ENCODE data around the gene RAB3D. TPM values are rescaled to one million over a fixed set of nuclear protein-coding genes. Genes with fewer than 3 reads are reported as not detected.

RAB3D gene
- total RNA-seq, 2 experiments from 2014 or later, result 1.2 to 2.2 TPM

DNA sequence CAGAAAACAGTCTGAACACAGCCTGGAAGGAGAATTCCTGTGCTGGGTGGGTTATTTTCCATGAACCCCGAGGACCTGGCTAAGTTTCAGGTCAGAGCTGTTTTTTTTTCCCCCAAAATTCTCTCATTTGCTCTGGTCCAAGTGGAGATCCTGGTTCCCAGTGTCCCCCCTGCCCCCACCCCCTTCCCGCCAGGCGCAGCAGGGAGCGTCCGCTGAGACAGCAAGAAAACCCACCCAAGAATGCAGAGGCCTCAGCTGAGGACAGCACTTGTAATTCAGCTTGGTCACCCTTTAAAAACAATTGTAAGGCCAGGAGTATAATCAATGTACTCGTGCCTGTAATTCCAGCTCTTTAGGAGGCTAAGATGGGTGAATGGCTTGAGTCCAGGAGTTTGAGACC lies 54.9 kb downstream of the RAB3D start:
- no peaks in the 10 kb centered on the region for H3K36me3 Mint-ChIP-seq (ENCODE audit: low read depth)
- peaks cover 22 to 25% of the 10 kb centered on the region in 2 experiments for H3K27me3 ChIP-seq (ENCODE audit: control insufficient read depth in 1 of 2, insufficient read depth in 2 of 2, low read length in 2 of 2)
- POLR2A ChIA-PET, result no interaction called here
- CTCF ChIA-PET, result no interaction called here
- H3K9me3 Mint-ChIP-seq, result no peaks in the 10 kb centered on the region
- no peak overlapping the region for H3K27ac ChIP-seq (ENCODE audit: low read depth in 1 of 2, low read length in 2 of 2)
- intact Hi-C loops (cut with DNase I, micrococcal nuclease), result no loop called here
- no peak overlapping the region for H3K27ac Mint-ChIP-seq
- TF ChIP-seq, protein P1, sequence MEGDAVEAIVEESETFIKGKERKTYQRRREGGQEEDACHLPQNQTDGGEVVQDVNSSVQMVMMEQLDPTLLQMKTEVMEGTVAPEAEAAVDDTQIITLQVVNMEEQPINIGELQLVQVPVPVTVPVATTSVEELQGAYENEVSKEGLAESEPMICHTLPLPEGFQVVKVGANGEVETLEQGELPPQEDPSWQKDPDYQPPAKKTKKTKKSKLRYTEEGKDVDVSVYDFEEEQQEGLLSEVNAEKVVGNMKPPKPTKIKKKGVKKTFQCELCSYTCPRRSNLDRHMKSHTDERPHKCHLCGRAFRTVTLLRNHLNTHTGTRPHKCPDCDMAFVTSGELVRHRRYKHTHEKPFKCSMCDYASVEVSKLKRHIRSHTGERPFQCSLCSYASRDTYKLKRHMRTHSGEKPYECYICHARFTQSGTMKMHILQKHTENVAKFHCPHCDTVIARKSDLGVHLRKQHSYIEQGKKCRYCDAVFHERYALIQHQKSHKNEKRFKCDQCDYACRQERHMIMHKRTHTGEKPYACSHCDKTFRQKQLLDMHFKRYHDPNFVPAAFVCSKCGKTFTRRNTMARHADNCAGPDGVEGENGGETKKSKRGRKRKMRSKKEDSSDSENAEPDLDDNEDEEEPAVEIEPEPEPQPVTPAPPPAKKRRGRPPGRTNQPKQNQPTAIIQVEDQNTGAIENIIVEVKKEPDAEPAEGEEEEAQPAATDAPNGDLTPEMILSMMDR (IDR thresholded peaks at IDR 0.05), result no peak
- H3K9me3 ChIP-seq (ENCODE audit: control insufficient read depth in 1 of 2, insufficient read depth in 1 of 2, low read length in 2 of 2), result peaks cover 4 to 16% of the 10 kb centered on the region in 2 experiments
- peaks cover 13% of the 10 kb centered on the region for H3K4me1 ChIP-seq (ENCODE audit: insufficient read depth, low read length)
- peaks cover 58% of the 10 kb centered on the region for H3K27me3 Mint-ChIP-seq
- no peak for ATAC-seq (ENCODE audit: poor library complexity)
- H3K4me1 Mint-ChIP-seq (ENCODE audit: low read depth), result peaks cover 12% of the 10 kb centered on the region
- H3K4me3 Mint-ChIP-seq, result no peak overlapping the region
- DNase-seq, result no peak
- H3K4me3 ChIP-seq (ENCODE audit: low read length), result no peak overlapping the region
- no peaks in the 10 kb centered on the region for H3K36me3 ChIP-seq (ENCODE audit: insufficient read depth, low read length)

DNA sequence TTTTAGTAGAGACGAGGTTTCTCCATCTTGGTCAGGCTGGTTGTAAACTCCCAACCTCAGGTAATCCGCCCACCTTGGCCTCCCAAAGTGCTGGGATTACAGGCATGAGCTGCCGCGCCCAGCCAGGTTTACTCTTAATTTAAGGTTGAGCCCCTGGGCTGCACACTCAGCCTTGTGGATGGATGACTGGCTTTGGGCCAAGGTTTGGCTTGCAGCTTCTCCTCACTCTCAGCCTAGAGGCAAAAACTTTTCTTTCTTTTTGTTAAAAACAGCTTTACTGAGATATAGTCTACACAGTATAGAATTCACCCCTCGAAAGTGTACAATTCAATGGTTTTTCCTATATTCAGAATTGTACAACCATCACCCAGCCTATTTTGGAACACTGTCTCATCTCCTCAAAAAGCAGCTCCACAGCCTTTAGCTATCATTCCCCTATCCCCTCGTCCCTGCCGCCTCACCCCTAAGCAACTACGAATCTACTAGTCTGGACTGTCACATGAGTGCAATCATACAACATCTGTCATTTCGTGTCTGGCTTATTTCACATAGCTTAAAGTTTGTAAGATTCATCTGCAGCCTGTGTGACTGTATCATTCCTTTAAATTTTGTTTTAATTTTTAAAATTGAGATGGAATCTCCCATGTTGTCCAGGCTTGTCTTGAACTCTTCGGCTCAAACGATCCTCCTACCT lies 58.0 kb downstream of the RAB3D start:
- ATAC-seq (ENCODE audit: poor library complexity) (no peak), DNase-seq (no peak)
- H3K4me1 Mint-ChIP-seq (ENCODE audit: low read depth), result peaks cover 15% of the 10 kb centered on the region
- Histone ChIP-seq H3K4me3 (ENCODE audit: low read length) (no peak overlapping the region), H3K36me3 (ENCODE audit: insufficient read depth, low read length) (no peaks in the 10 kb centered on the region), H3K27me3 (ENCODE audit: control insufficient read depth in 1 of 2, insufficient read depth in 2 of 2, low read length in 2 of 2) (peaks cover 18 to 23% of the 10 kb centered on the region in 2 experiments), H3K9me3 (ENCODE audit: control insufficient read depth in 1 of 2, insufficient read depth in 1 of 2, low read length in 2 of 2) (peaks cover 21 to 46% of the 10 kb centered on the region in 2 experiments), H3K27ac (ENCODE audit: low read depth in 1 of 2, low read length in 2 of 2) (no peak overlapping the region), H3K4me1 (ENCODE audit: insufficient read depth, low read length) (peaks cover 22% of the 10 kb centered on the region)
- no peak overlapping the region for H3K4me3 Mint-ChIP-seq
- peaks cover 57% of the 10 kb centered on the region for H3K27me3 Mint-ChIP-seq
- intact Hi-C loops (cut with DNase I, micrococcal nuclease), result no loop called here
- TF ChIP-seq, protein P1 (IDR thresholded peaks at IDR 0.05), result no peak
- POLR2A ChIA-PET, result no interaction called here
- no peaks in the 10 kb centered on the region for H3K9me3 Mint-ChIP-seq
- CTCF ChIA-PET, result no interaction called here
- no peak overlapping the region for H3K27ac Mint-ChIP-seq
- no peaks in the 10 kb centered on the region for H3K36me3 Mint-ChIP-seq (ENCODE audit: low read depth)

DNA sequence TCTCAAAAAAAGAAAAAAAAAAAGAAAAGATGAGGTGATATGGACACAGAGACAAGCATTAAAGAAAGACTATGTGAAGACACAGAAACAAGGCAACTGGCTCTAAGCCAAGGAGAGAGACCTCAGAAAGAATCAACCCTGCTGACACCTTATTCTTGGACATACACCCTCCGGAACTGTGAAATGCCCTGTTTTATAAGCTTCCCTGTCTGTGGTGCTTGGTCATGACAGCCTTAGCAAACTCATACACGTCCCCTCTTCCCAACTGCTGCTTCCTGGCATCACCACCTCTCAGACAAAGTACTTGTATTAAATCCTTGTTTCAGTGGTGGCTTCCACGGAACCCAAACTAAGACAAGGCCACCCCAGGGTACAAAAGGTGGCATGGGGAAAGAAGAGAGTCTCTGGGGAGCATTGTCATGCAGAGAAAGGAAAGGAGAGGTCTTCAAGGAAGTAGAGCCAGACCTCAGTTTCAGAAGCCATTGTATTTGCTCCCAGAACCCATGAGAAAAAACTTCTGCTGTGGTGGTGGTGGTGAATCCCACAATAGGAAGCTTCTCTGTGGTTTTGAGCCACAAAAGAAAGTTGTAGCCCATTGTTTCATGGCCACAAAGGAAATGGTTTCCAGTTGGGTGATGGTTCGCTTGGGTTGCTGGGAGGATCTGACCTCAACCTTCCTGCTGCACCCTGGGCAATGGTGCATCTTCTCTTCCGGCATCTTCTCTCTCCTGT lies 59.8 kb downstream of the RAB3D start:
- ATAC-seq (ENCODE audit: poor library complexity), result peak; percentile 91
- ChIA-PET CTCF (no interaction called here), POLR2A (interaction anchor here (0.6 kb wide), 1 partner anchor 529 kb away, joined by 3 read pairs; no protein-coding TSS in a partner anchor)
- TF ChIP-seq, protein P1 (IDR thresholded peaks at IDR 0.05), result no peak
- peak overlapping the region; percentile 35 for H3K4me3 Mint-ChIP-seq
- no peaks in the 10 kb centered on the region for H3K36me3 Mint-ChIP-seq (ENCODE audit: low read depth)
- peaks cover 21 to 47% of the 10 kb centered on the region in 2 experiments for H3K9me3 ChIP-seq (ENCODE audit: control insufficient read depth in 1 of 2, insufficient read depth in 1 of 2, low read length in 2 of 2)
- no peaks in the 10 kb centered on the region for H3K9me3 Mint-ChIP-seq
- H3K36me3 ChIP-seq (ENCODE audit: insufficient read depth, low read length), result no peaks in the 10 kb centered on the region
- no peak overlapping the region for H3K27ac ChIP-seq (ENCODE audit: low read depth in 1 of 2, low read length in 2 of 2)
- no peak overlapping the region for H3K4me3 ChIP-seq (ENCODE audit: low read length)
- peaks cover 15% of the 10 kb centered on the region for H3K4me1 Mint-ChIP-seq (ENCODE audit: low read depth)
- peaks cover 58% of the 10 kb centered on the region for H3K27me3 Mint-ChIP-seq
- DNase-seq, result peak in 12 of 14 experiments; percentile 7 to 84 (median 34)
- peaks cover 25 to 26% of the 10 kb centered on the region in 2 experiments for H3K27me3 ChIP-seq (ENCODE audit: control insufficient read depth in 1 of 2, insufficient read depth in 2 of 2, low read length in 2 of 2)
- H3K4me1 ChIP-seq (ENCODE audit: insufficient read depth, low read length), result peaks cover 22% of the 10 kb centered on the region
- intact Hi-C loops (cut with DNase I, micrococcal nuclease), result no loop called here
- H3K27ac Mint-ChIP-seq, result peak overlapping the region; percentile 24
